Parathyroid adenoma (tissue), 2 donors: ENCODE measurements around the gene PLXNA4.

Source experiments
- H2AFZ ChIP-seq: fragments of 300-600 bp; sonication (generic); one replicate; pipeline ENCODE4 v1.7.0; 2017; ENCODE audit warnings: antibody characterized with exemption, mild to moderate bottlenecking
- H3K27ac ChIP-seq: fragments of 300-600 bp; sonication (generic); one replicate; pipeline ENCODE4 v1.7.0; 2017
- H3K27me3 ChIP-seq: fragments of 300-600 bp; sonication (generic); one replicate; pipeline ENCODE4 v1.7.0; 2017; ENCODE audit warnings: low read length; ENCODE audit not compliant: control insufficient read depth, insufficient read depth
- H3K36me3 ChIP-seq: fragments of 300-600 bp; sonication (generic); one replicate; pipeline ENCODE4 v1.7.0; 2017; ENCODE audit warnings: low read length; ENCODE audit not compliant: control insufficient read depth, insufficient read depth
- H3K4me1 ChIP-seq: fragments of 300-600 bp; sonication (generic); one replicate; pipeline ENCODE4 v1.7.0; 2017; ENCODE audit warnings: control low read depth
- H3K4me2 ChIP-seq: fragments of 300-600 bp; sonication (generic); one replicate; pipeline ENCODE4 v1.7.0; 2017; ENCODE audit warnings: low read length
- H3K4me3 ChIP-seq: fragments of 300-600 bp; sonication (generic); one replicate; pipeline ENCODE4 v1.7.0; 2017; ENCODE audit warnings: low read depth, low read length
- H3K79me2 ChIP-seq: fragments of 300-600 bp; sonication (generic); one replicate; pipeline ENCODE4 v1.7.0; 2017; ENCODE audit warnings: control low read depth
- H3K9ac ChIP-seq: fragments of 300-600 bp; sonication (generic); one replicate; pipeline ENCODE4 v1.7.0; 2017; ENCODE audit warnings: mild to moderate bottlenecking
- H3K9me3 ChIP-seq: fragments of 300-600 bp; sonication (generic); one replicate; pipeline ENCODE4 v1.7.0; 2017; ENCODE audit warnings: low read length; ENCODE audit not compliant: control insufficient read depth
- TF ChIP-seq, protein P1 (sequence below): fragments of 300-600 bp; sonication (generic); IDR thresholded peaks from one replicate; pipeline ENCODE4 v1.7.0; 2017; ENCODE audit warnings: antibody characterized with exemption, mild to moderate bottlenecking
- donor health status: primary hyperparathyroidism.

Gene PLXNA4

GRCh38 chr7:132115028-132115427, 461.2 kb downstream of the PLXNA4 start:
- Histone ChIP-seq H3K4me2 (no peak overlapping the region), H3K9ac (no peak overlapping the region), H2AFZ (no peak overlapping the region), H3K79me2 (no peaks in the 10 kb centered on the region), H3K27me3 (no peaks in the 10 kb centered on the region), H3K4me1 (no peaks in the 10 kb centered on the region), H3K9me3 (no peaks in the 10 kb centered on the region), H3K27ac (no peak overlapping the region), H3K4me3 (no peak overlapping the region), H3K36me3 (no peaks in the 10 kb centered on the region)
- TF ChIP-seq, protein P1, sequence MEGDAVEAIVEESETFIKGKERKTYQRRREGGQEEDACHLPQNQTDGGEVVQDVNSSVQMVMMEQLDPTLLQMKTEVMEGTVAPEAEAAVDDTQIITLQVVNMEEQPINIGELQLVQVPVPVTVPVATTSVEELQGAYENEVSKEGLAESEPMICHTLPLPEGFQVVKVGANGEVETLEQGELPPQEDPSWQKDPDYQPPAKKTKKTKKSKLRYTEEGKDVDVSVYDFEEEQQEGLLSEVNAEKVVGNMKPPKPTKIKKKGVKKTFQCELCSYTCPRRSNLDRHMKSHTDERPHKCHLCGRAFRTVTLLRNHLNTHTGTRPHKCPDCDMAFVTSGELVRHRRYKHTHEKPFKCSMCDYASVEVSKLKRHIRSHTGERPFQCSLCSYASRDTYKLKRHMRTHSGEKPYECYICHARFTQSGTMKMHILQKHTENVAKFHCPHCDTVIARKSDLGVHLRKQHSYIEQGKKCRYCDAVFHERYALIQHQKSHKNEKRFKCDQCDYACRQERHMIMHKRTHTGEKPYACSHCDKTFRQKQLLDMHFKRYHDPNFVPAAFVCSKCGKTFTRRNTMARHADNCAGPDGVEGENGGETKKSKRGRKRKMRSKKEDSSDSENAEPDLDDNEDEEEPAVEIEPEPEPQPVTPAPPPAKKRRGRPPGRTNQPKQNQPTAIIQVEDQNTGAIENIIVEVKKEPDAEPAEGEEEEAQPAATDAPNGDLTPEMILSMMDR, result no peak

GRCh38 chr7:132114411-132114810, 461.9 kb downstream of the PLXNA4 start:
- no peak overlapping the region for H3K9ac ChIP-seq
- no peaks in the 10 kb centered on the region for H3K79me2 ChIP-seq
- TF ChIP-seq, protein P1, result no peak
- no peak overlapping the region for H2AFZ ChIP-seq
- H3K4me1 ChIP-seq, result no peaks in the 10 kb centered on the region
- no peaks in the 10 kb centered on the region for H3K36me3 ChIP-seq
- no peaks in the 10 kb centered on the region for H3K27me3 ChIP-seq
- H3K4me3 ChIP-seq, result no peak overlapping the region
- H3K9me3 ChIP-seq, result no peaks in the 10 kb centered on the region
- H3K4me2 ChIP-seq, result no peak overlapping the region
- H3K27ac ChIP-seq, result no peak overlapping the region

DNA sequence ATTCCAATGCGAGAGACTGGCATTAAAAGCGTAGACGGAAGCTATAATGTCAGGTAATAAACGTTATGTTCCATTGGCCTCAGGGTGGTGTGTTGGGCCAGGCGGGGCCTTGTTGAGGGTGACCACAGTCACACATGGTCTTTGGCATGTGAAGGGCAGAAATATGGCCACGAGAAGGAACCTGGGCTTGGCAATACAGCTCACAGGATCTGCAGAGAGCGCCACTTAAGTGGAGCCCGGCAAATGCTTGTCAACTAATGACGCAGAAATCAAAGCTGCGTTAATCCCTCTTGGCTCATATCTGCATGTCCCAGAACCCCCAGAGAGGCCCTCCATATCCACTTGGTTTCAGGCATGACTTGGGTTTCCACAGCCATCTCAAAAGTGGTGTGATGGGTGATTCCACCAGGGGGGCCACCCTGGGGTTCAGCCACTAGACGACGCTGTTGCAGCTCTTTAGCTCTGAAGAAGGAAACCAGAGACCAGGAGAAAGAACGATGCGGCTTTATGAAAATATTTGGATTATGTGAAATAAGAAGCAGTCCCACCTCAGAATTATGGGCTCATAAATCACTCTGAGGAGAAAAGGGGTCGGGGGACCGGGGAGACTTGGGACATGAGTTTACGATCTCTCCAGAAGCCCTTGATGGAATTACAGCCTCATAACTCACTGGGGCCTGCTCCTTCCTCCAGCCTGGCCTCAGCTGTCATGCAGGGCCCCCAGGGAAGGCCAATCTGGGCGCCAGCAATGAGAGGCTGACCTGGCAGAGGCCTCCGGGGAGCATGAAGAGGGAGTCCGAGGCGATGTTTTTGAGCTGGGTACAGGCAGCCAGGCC, 462.5 kb downstream of the PLXNA4 start:
- Histone ChIP-seq H3K9ac (no peak overlapping the region), H3K4me2 (no peak overlapping the region), H3K4me3 (no peak overlapping the region), H3K27me3 (no peaks in the 10 kb centered on the region), H3K79me2 (no peaks in the 10 kb centered on the region), H3K36me3 (no peaks in the 10 kb centered on the region), H3K4me1 (no peaks in the 10 kb centered on the region), H3K9me3 (no peaks in the 10 kb centered on the region), H2AFZ (no peak overlapping the region), H3K27ac (no peak overlapping the region)
- TF ChIP-seq, protein P1, result no peak

- H3K27ac ChIP-seq, result no peak overlapping the region
- no peaks in the 10 kb centered on the region for H3K9me3 ChIP-seq
- H3K36me3 ChIP-seq, result no peaks in the 10 kb centered on the region
- TF ChIP-seq, protein P1, result no peak
- no peak overlapping the region for H3K4me2 ChIP-seq
- H3K79me2 ChIP-seq, result no peaks in the 10 kb centered on the region
- no peak overlapping the region for H3K4me3 ChIP-seq
- no peak overlapping the region for H3K9ac ChIP-seq
- no peaks in the 10 kb centered on the region for H3K27me3 ChIP-seq
- H2AFZ ChIP-seq, result no peak overlapping the region
- H3K4me1 ChIP-seq, result no peaks in the 10 kb centered on the region
These were observed 463.6 kb downstream of the PLXNA4 start for GRCh38 chr7:132112657-132113056.

DNA sequence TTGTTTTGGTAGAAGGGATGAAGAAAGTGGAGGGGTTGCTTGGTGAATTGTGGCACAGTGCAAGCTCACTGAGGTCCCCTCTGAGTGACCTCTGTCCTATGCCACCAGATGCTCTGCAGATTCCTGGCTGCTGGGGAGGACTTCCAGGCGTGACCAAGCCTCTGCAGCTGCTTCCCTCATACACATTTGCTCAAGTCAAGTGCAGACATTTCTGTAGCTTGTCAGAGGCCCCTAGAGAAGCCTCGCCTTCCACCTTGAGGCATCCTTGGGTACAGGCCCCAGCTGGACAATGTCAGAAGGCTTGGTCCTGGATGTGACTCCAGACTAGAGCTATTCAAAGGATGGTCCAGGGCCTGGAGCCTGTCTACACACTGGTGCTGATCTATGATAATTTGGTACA, 464.2 kb downstream of the PLXNA4 start:
- no peaks in the 10 kb centered on the region for H3K36me3 ChIP-seq
- no peak overlapping the region for H2AFZ ChIP-seq
- no peak overlapping the region for H3K4me3 ChIP-seq

More for the DNA sequence above, 464.2 kb downstream of the PLXNA4 start:
- H3K9ac ChIP-seq, result no peak overlapping the region
- no peaks in the 10 kb centered on the region for H3K79me2 ChIP-seq
- no peaks in the 10 kb centered on the region for H3K27me3 ChIP-seq
- H3K4me1 ChIP-seq, result no peaks in the 10 kb centered on the region
- TF ChIP-seq, protein P1, result no peak
- H3K27ac ChIP-seq, result no peak overlapping the region
- no peak overlapping the region for H3K4me2 ChIP-seq
- no peaks in the 10 kb centered on the region for H3K9me3 ChIP-seq
